HEK293T (cell line): ENCODE results near the gene CBX1.

ENCODE experiments used
- ARNT ChIP-seq: fragments of 450-650 bp; IDR thresholded peaks from 2 replicates; pipeline ENCODE4 v1.6.1; 2017; ENCODE audit warnings: mild to moderate bottlenecking
- BHLHE40 ChIP-seq: fragments of 450-650 bp; IDR thresholded peaks from 2 replicates; pipeline ENCODE4 v1.6.1; 2016; ENCODE audit warnings: mild to moderate bottlenecking, moderate library complexity, borderline replicate concordance
- CTBP1 ChIP-seq: fragments of 450-650 bp; IDR thresholded peaks from 2 replicates; pipeline ENCODE4 v1.6.1; 2016; ENCODE audit warnings: borderline replicate concordance
- FOXA1 ChIP-seq: fragments of 450-650 bp; IDR thresholded peaks from 2 replicates; pipeline ENCODE4 v1.6.1; 2016; ENCODE audit warnings: mild to moderate bottlenecking
- HDGF ChIP-seq: fragments of 450-650 bp; IDR thresholded peaks from 2 replicates; pipeline ENCODE4 v1.6.1; 2017; ENCODE audit warnings: antibody characterized with exemption, borderline replicate concordance
- L3MBTL2 ChIP-seq: fragments of 450-650 bp; conservative IDR thresholded peaks from 2 replicates; pipeline ENCODE4 v1.6.1; 2016; ENCODE audit warnings: mild to moderate bottlenecking
- PKNOX1 ChIP-seq: fragments of 450-650 bp; IDR thresholded peaks from 2 replicates; pipeline ENCODE4 v1.6.1; 2016
- SP1 ChIP-seq: fragments of 450-650 bp; IDR thresholded peaks from 2 replicates; pipeline ENCODE4 v1.6.1; 2017
- SUZ12 ChIP-seq: fragments of 450-650 bp; IDR thresholded peaks from 2 replicates; pipeline ENCODE4 v1.6.1; 2016; ENCODE audit warnings: mild to moderate bottlenecking
- TARDBP ChIP-seq: fragments of 450-650 bp; IDR thresholded peaks from 2 replicates; pipeline ENCODE4 v1.6.1; 2016
- ZNF384 ChIP-seq: fragments of 450-650 bp; IDR thresholded peaks from 2 replicates; pipeline ENCODE4 v1.6.1; 2016

- no peak for TF ChIP-seq ARNT
- TF ChIP-seq BHLHE40 = no peak
- no peak for TF ChIP-seq SUZ12
- no peak for TF ChIP-seq TARDBP
- no peak for TF ChIP-seq HDGF
- no peak for TF ChIP-seq PKNOX1
- no peak for TF ChIP-seq L3MBTL2
- no peak for TF ChIP-seq ZNF384
- TF ChIP-seq CTBP1 = no peak
- TF ChIP-seq SP1 = no peak
- TF ChIP-seq FOXA1 = no peak
Measured at GRCh38 chr17:48143629-48144028, 42.4 kb upstream of the CBX1 start.
